ENCODE measurements around the gene DST. TPM values are rescaled to one million over a fixed set of nuclear protein-coding genes. Genes with fewer than 3 reads are reported as not detected.

The DST gene
- total RNA-seq, 1 donor from 2014 or later, result 259 TPM

DNA sequence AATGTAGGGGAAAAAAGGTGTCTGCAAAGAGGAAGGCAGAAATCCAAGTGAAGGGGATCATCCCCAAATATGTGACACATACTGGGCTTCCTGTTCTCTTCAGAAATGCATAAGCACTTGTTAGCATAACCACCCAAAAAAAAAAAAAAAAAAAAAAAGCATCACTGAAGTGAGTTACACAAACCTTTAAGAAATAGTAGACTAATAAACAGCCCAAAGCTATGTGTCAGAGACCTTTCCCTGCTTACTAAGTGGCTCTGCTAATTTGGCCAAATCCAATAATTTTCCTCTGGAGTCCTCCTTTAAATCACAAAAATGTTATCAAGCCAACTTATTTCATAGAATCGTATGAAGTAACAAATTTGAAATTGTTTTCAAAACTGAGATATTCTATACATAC lies 7.5 kb upstream of the DST start:
- no peaks in the 10 kb centered on the region for H4K20me1 ChIP-seq (ENCODE audit: low read depth)
- no peak for DNase-seq (ENCODE audit: low spot score)
- no peak overlapping the region for H3K27ac Mint-ChIP-seq
- H3K4me2 ChIP-seq, result no peak overlapping the region
- H3F3A ChIP-seq (ENCODE audit: low read depth), result no peaks in the 10 kb centered on the region
- no peaks in the 10 kb centered on the region for H3K9me3 ChIP-seq (ENCODE audit: low read depth)
- no peak overlapping the region for H3K9ac ChIP-seq
- no peaks in the 10 kb centered on the region for H3K27me3 Mint-ChIP-seq (ENCODE audit: insufficient read depth, low read depth)
- H3K36me3 ChIP-seq, result no peaks in the 10 kb centered on the region
- H3K4me1 ChIP-seq, result peaks cover 11% of the 10 kb centered on the region
- H3K27ac ChIP-seq, result no peak overlapping the region
- H3K79me2 ChIP-seq (ENCODE audit: low read depth), result no peaks in the 10 kb centered on the region
- no peaks in the 10 kb centered on the region for H3K27me3 ChIP-seq
- H3K4me3 ChIP-seq, result no peak overlapping the region
- H3K4me1 Mint-ChIP-seq, result no peaks in the 10 kb centered on the region
- H2AFZ ChIP-seq (replicated peaks), result no peak overlapping the region
- TF ChIP-seq EZH2phosphoT487 (IDR thresholded peaks at IDR 0.05), result no peak
- TF ChIP-seq, protein P1, sequence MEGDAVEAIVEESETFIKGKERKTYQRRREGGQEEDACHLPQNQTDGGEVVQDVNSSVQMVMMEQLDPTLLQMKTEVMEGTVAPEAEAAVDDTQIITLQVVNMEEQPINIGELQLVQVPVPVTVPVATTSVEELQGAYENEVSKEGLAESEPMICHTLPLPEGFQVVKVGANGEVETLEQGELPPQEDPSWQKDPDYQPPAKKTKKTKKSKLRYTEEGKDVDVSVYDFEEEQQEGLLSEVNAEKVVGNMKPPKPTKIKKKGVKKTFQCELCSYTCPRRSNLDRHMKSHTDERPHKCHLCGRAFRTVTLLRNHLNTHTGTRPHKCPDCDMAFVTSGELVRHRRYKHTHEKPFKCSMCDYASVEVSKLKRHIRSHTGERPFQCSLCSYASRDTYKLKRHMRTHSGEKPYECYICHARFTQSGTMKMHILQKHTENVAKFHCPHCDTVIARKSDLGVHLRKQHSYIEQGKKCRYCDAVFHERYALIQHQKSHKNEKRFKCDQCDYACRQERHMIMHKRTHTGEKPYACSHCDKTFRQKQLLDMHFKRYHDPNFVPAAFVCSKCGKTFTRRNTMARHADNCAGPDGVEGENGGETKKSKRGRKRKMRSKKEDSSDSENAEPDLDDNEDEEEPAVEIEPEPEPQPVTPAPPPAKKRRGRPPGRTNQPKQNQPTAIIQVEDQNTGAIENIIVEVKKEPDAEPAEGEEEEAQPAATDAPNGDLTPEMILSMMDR (IDR thresholded peaks at IDR 0.05), result no peak
- no peak overlapping the region for H3K4me3 Mint-ChIP-seq
- no peaks in the 10 kb centered on the region for H3K9me3 Mint-ChIP-seq
- H3K36me3 Mint-ChIP-seq, result peaks cover 19% of the 10 kb centered on the region

DNA sequence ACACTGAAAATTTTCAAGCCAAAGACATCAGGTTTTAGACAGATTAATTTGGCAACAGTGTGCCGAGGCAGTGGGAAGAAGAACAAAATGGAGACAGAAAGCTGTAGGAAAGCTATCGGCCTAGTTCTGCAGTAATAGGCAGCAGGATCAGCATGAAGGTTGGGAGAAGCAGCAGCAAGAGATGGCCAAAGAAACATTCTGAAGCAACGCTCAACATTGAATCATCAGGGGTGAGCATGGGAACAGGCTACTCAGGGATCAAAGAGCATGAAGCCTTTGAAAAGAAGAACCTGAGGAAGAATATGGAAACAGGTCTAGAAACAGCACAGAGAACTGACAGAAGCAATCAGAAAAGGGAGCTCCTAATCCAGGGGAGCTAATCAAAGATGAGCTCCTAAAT lies 7.1 kb upstream of the DST start:
- Mint-ChIP-seq H3K27me3 (ENCODE audit: insufficient read depth, low read depth) (no peaks in the 10 kb centered on the region), H3K4me3 (no peak overlapping the region), H3K27ac (no peak overlapping the region), H3K36me3 (peaks cover 21% of the 10 kb centered on the region), H3K4me1 (no peaks in the 10 kb centered on the region), H3K9me3 (no peaks in the 10 kb centered on the region)
- Histone ChIP-seq H3K27ac (peak overlapping the region; percentile 31), H3K9me3 (ENCODE audit: low read depth) (no peaks in the 10 kb centered on the region), H4K20me1 (ENCODE audit: low read depth) (no peaks in the 10 kb centered on the region), H3K9ac (no peak overlapping the region), H3K27me3 (no peaks in the 10 kb centered on the region), H2AFZ (replicated peaks) (no peak overlapping the region), H3K4me1 (peaks cover 11% of the 10 kb centered on the region), H3F3A (ENCODE audit: low read depth) (no peaks in the 10 kb centered on the region), H3K36me3 (no peaks in the 10 kb centered on the region), H3K4me2 (no peak overlapping the region), H3K4me3 (no peak overlapping the region), H3K79me2 (ENCODE audit: low read depth) (no peaks in the 10 kb centered on the region)
- no peak for DNase-seq (ENCODE audit: low spot score)
- TF ChIP-seq EZH2phosphoT487 (IDR thresholded peaks at IDR 0.05), result no peak
- TF ChIP-seq, protein P1 (IDR thresholded peaks at IDR 0.05), result no peak
- no peak for TF ChIP-seq EZH2 (IDR thresholded peaks at IDR 0.05)

DNA sequence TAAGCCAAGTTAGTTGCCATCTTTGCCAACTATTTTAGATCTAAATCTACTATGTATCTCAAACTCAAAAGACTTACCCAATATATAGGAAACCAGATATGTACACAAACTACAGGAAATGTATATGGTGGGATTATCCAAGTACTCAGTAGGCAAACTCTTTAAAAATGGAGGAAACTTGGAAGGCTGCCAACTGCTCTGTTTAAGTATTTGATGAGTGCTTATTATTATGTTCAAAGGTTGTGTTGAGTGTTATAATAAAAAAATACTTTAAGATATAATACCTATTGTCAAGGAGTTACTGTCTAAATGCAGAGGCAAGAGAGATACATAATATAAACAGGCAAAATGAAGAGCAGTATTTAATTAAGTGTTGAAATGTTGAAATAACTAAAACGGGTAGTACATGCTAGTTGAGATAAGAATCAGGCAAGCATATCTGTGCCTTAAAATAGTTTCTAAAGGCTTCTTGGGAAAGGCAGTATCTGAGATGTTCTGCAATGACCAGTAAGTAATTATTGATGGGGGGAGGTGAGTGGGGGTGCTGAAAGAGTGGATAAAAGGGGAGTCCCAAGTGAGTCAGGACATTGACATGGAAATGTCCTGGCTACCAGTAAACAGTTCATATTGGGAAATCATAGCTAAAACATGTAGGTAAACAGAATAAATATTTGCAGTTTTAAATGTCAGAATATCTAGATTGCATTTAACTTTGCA lies 6.5 kb upstream of the DST start:
- Mint-ChIP-seq H3K4me3 (no peak overlapping the region), H3K36me3 (peaks cover 26% of the 10 kb centered on the region), H3K4me1 (no peaks in the 10 kb centered on the region), H3K9me3 (no peaks in the 10 kb centered on the region), H3K27ac (no peak overlapping the region), H3K27me3 (ENCODE audit: insufficient read depth, low read depth) (no peaks in the 10 kb centered on the region)
- H3K9me3 ChIP-seq (ENCODE audit: low read depth), result no peaks in the 10 kb centered on the region
- no peaks in the 10 kb centered on the region for H4K20me1 ChIP-seq (ENCODE audit: low read depth)
- no peak overlapping the region for H3K9ac ChIP-seq
- H3F3A ChIP-seq (ENCODE audit: low read depth), result no peaks in the 10 kb centered on the region
- no peak for DNase-seq (ENCODE audit: low spot score)
- H3K4me3 ChIP-seq, result no peak overlapping the region
- H3K4me2 ChIP-seq, result no peak overlapping the region
- H3K27ac ChIP-seq, result peak overlapping the region; percentile 31
- H3K79me2 ChIP-seq (ENCODE audit: low read depth), result no peaks in the 10 kb centered on the region
- H3K4me1 ChIP-seq, result peaks cover 11% of the 10 kb centered on the region
- H3K36me3 ChIP-seq, result no peaks in the 10 kb centered on the region
- no peaks in the 10 kb centered on the region for H3K27me3 ChIP-seq
- TF ChIP-seq, protein P1 (IDR thresholded peaks at IDR 0.05), result no peak
- TF ChIP-seq EZH2phosphoT487 (IDR thresholded peaks at IDR 0.05) (no peak), EZH2 (IDR thresholded peaks at IDR 0.05) (no peak)
- no peak overlapping the region for H2AFZ ChIP-seq (replicated peaks)
